HL-60 (cell line): ENCODE measurements around the gene TK2.

Experiments
- DNase-seq, 2 experiments: peaks; one replicate each; pipeline ENCODE4 v3.0.0-alpha.2; 2010 to 2020; ENCODE audit warnings: low read depth in 1 of 2, low spot score in 1 of 2
- H3K27ac ChIP-seq: fragments of 250-450 bp; sonication (Bioruptor Pico); replicated peaks from 2 replicates; pipeline ENCODE4 v1.5.1; 2020; ENCODE audit warnings: mild to moderate bottlenecking, moderate library complexity
- H3K27me3 ChIP-seq: fragments of 250-450 bp; sonication (Bioruptor Pico); 2 replicates; pipeline ENCODE4 v1.5.1; 2021; ENCODE audit warnings: mild to moderate bottlenecking, moderate library complexity; ENCODE audit not compliant: insufficient read depth, poor library complexity, severe bottlenecking
- H3K4me3 ChIP-seq: replicated peaks from 2 replicates; pipeline ENCODE4 v1.5.1; 2011; ENCODE audit warnings: mild to moderate bottlenecking, control low read depth, low read length; ENCODE audit not compliant: insufficient read depth
- GABPA ChIP-seq: IDR thresholded peaks from 2 replicates; pipeline ENCODE4 v1.6.1; 2012; ENCODE audit warnings: low read depth
- POLR2AphosphoS5 ChIP-seq: IDR thresholded peaks from 2 replicates; pipeline ENCODE4 v1.6.1; 2012; ENCODE audit warnings: low read depth
- REST ChIP-seq: IDR thresholded peaks from 2 replicates; pipeline ENCODE4 v1.6.1; 2012; ENCODE audit warnings: low read depth; ENCODE audit not compliant: insufficient replicate concordance
- SPI1 ChIP-seq: IDR thresholded peaks from 2 replicates; pipeline ENCODE4 v1.6.1; 2012; ENCODE audit warnings: low read depth, mild to moderate bottlenecking, borderline replicate concordance
- TF ChIP-seq, protein P1 (sequence below): IDR thresholded peaks from one replicate; pipeline ENCODE4 v1.5.1; 2011; ENCODE audit warnings: low read length, control low read depth, inconsistent platforms; ENCODE audit not compliant: insufficient read depth

TK2 gene

DNA sequence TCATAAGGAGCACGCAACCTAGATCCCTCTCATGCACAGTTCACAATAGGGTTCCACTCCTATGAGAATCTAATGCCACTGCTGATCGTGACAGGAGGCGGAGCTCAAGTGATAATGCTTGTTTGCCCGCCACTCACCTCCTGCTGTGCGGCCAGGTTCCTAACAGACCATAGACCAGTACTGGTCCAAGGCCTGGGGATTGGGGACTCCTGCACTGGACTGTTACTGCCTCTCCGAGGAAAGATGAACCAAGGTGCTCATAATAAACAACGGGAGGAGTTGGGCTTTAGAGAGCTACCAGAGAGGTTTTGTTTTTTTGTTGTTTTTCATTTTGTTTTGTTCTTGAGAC lies 58.2 kb downstream of the TK2 start:
- no peak for TF ChIP-seq POLR2AphosphoS5
- TF ChIP-seq, protein P1, sequence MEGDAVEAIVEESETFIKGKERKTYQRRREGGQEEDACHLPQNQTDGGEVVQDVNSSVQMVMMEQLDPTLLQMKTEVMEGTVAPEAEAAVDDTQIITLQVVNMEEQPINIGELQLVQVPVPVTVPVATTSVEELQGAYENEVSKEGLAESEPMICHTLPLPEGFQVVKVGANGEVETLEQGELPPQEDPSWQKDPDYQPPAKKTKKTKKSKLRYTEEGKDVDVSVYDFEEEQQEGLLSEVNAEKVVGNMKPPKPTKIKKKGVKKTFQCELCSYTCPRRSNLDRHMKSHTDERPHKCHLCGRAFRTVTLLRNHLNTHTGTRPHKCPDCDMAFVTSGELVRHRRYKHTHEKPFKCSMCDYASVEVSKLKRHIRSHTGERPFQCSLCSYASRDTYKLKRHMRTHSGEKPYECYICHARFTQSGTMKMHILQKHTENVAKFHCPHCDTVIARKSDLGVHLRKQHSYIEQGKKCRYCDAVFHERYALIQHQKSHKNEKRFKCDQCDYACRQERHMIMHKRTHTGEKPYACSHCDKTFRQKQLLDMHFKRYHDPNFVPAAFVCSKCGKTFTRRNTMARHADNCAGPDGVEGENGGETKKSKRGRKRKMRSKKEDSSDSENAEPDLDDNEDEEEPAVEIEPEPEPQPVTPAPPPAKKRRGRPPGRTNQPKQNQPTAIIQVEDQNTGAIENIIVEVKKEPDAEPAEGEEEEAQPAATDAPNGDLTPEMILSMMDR, result no peak
- no peak for TF ChIP-seq REST
- no peak for TF ChIP-seq SPI1
- TF ChIP-seq GABPA, result no peak
- Histone ChIP-seq H3K4me3 (no peak overlapping the region), H3K27me3 (no peaks in the 10 kb centered on the region), H3K27ac (no peak overlapping the region)
- DNase-seq, result no peak

DNA sequence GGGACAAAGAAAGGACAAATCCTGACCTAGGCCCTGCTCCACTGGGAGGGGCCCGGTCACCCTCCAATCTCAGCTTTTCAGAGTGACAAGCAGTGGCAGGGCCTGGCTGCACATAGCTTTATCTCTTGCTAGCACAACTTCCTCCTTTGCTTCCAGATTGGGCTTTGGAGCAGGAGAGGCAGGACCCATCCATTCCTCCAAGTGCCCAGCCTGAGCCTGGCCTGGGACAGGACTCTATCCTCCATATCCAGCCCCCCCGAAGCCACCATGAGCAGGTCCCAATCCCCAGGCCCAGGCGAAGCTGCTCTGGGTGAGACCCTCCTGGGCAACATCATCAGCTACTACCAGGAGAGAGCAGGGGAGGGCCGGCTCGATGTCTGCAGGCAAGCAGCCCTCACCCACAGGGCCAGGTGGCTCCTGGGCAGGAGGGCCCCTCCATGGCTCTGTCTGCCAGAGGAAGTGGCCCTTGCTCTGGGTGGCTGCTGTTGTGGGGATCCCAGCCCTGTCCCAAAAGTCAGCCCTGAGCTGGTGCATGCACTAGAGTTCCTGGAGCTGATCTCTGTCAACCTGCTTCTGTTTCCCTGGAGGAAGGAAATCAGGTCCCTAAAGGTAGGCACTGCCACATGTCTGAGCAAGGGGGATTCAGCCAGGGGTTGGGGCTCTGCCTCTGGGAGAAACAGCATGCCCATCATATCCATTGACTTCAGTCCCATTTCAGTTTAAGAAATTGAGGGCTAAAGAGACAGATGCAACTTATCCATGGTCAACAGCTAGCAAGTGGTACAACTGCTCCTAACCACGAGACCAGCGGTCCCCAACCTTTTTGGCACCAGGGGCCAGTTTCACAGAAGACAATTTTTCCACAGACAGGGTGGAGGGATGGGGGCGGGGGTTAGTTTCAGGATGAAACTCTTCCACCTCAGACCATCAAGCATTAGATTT lies 58.9 kb downstream of the TK2 start:
- no peak for DNase-seq
- Histone ChIP-seq H3K4me3 (no peak overlapping the region), H3K27me3 (no peaks in the 10 kb centered on the region), H3K27ac (no peak overlapping the region)
- TF ChIP-seq REST, result no peak
- TF ChIP-seq POLR2AphosphoS5, result no peak; the same call in 1 of the 2 replicates
- no peak for TF ChIP-seq GABPA
- TF ChIP-seq, protein P1, result no peak

- TF ChIP-seq, protein P1, result no peak
- no peak for TF ChIP-seq REST
- no peak for TF ChIP-seq SPI1
- no peak for TF ChIP-seq POLR2AphosphoS5
- no peak for TF ChIP-seq GABPA
- no peak overlapping the region for H3K27ac ChIP-seq
- no peaks in the 10 kb centered on the region for H3K27me3 ChIP-seq
- H3K4me3 ChIP-seq, result no peak overlapping the region
- DNase-seq, result no peak
These were observed 60.1 kb downstream of the TK2 start for GRCh38 chr16:66489818-66490217.
